Measurements from ENCODE around the gene KCNQ1OT1.

The KCNQ1OT1 gene

GRCh38 chr11:2577991-2578928, 121.5 kb downstream of the KCNQ1OT1 start:
- no peak for TF ChIP-seq CTCF (IDR thresholded peaks at IDR 0.05; ENCODE audit: control extremely low read depth, extremely low read depth, low read depth, missing control alignments)
- CTCF ChIA-PET: no interaction called here
- DNase-seq (ENCODE audit: extremely low spot score): no peak
- POLR2A ChIA-PET: no interaction called here

DNA sequence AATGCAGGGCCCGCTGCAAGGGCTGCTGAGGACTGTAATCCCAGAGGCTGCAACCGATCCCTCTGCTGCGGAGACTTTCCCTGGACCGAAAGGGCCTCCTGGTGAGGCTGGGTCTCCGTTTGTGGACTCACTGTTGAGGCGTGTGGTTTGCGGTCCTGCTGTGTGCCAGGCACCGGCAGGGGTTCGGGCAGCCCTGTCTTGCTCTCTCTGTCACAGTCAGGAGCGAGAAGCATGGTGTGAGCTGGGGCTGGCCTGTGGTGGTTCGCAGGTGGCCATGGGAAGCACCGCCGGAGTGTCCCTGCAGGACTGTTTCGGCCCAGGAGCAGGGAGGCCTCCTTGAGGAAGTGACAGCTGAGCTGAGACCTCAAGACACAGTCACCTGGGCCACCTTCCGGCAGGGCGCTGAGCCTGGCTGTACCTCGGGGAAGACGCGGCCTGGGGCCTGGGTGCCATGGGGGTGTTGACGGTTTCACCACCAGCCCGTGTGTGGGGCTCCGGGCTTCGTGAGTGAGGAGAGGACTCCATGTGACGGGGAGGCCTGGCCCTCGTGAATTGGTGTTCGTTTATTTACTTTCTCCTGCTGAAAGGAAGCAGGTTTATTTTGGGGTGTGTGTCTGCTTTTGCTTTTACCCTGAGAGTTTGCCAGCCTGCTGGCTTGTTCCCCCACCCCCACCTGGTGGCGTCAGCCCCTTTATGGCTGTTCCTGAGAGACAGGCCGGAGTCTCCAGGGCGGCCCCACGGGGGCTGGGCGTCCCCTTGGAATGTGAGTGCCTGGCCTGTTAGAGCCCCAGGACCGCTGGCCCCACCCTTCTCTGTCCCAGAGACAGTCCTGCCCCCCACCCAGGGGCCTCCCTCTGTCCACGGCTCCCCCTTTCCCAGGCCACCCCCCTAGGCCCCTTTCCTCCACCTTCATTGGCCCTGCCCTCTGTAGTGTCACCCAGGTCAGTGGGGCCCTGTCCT, 122.5 kb downstream of the KCNQ1OT1 start:
- no peak for DNase-seq (ENCODE audit: extremely low spot score)
- POLR2A ChIA-PET: no interaction called here
- CTCF ChIA-PET: no interaction called here
- no peak for TF ChIP-seq CTCF (IDR thresholded peaks at IDR 0.05; ENCODE audit: control extremely low read depth, extremely low read depth, low read depth, missing control alignments)

- no peak for TF ChIP-seq CTCF (IDR thresholded peaks at IDR 0.05; ENCODE audit: control extremely low read depth, extremely low read depth, low read depth, missing control alignments)
- DNase-seq (ENCODE audit: extremely low spot score): no peak
- ChIA-PET POLR2A (no interaction called here), CTCF (no interaction called here)
Observed at GRCh38 chr11:2576549-2576948, 123.2 kb downstream of the KCNQ1OT1 start.

- no peak for DNase-seq (ENCODE audit: extremely low spot score)
- TF ChIP-seq CTCF (IDR thresholded peaks at IDR 0.05; ENCODE audit: control extremely low read depth, extremely low read depth, low read depth, missing control alignments): no peak
- ChIA-PET CTCF (no interaction called here), POLR2A (no interaction called here)
Observed at GRCh38 chr11:2576111-2576510, 123.7 kb downstream of the KCNQ1OT1 start.

GRCh38 chr11:2575591-2576051, 124.2 kb downstream of the KCNQ1OT1 start:
- ChIA-PET CTCF (no interaction called here), POLR2A (no interaction called here)
- DNase-seq (ENCODE audit: extremely low spot score): no peak
- no peak for TF ChIP-seq CTCF (IDR thresholded peaks at IDR 0.05; ENCODE audit: control extremely low read depth, extremely low read depth, low read depth, missing control alignments)
